ENCODE measurements around the gene ANO8. TPM values are rescaled to one million over a fixed set of nuclear protein-coding genes. Genes with fewer than 3 reads are reported as not detected.
A peak's percentile ranks its signal among the peaks of the same experiment; 100 is the strongest.

ANO8 gene
- total and polyA plus RNA-seq, 2 of the 13 experiments (the other 11 are each of a cell fraction or from before 2014, with no cell fraction given) = 1.8 to 3.5 TPM

DNA sequence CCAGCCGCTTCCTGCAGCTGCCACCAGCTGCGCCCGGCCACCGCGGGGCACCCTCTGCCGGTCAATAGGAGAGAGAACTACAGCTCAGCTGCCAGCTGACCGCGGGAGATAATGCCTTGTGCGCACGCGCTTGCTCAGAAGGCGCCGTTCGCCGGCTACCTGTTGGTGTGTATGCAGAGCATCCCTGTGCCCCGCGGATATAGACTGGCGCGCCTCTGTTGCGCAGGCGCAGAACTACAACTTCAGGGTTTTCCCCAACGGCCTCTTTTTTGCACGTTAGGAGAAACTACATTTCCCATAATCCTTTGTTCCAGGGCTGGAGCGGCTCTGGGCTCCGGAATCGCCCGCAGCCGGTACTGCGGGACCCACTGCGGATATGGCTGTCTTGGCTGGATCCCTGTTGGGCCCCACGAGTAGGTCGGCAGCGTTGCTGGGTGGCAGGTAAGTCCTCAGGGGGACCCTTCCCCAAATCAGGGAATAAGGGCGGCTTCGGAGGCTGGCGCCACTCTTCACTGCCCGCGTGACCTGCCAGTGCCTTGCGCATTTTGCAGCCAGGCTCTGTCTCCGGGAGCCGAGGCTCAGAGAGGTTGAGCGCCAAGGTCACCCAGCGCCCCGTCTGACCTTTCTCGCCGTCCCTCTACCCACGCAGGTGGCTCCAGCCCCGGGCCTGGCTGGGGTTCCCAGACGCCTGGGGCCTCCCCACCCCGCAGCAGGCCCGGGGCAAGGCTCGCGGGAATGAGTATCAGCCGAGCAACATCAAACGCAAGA, 29.0 kb downstream of the ANO8 start, which contains the start of gene MRPL34 (continued):
- TF ChIP-seq ARHGAP35 (CRISPR knock-in tag; IDR thresholded peaks at IDR 0.05; ENCODE audit: borderline replicate concordance) (no peak), TAF1 (CRISPR knock-in tag; IDR thresholded peaks at IDR 0.05) (peak; percentile 72; the same call in 1 of the 2 replicates), SOX6 (IDR thresholded peaks at IDR 0.05) (no peak), SOX6 (CRISPR knock-in tag; IDR thresholded peaks at IDR 0.05) (peak; percentile 35; the same call in 1 of the 2 replicates), ZBTB38 (CRISPR knock-in tag; IDR thresholded peaks at IDR 0.05) (peak; percentile 61; the same call in 1 of the 2 replicates), ZMAT3 (CRISPR knock-in tag; conservative IDR thresholded peaks at IDR 0.05) (no peak), ZNF274 (CRISPR knock-in tag; IDR thresholded peaks at IDR 0.05) (no peak; the same call in 1 of the 2 replicates), FOSL2 (CRISPR knock-in tag; IDR thresholded peaks at IDR 0.05) (peak; percentile 46; the same call in 1 of the 2 replicates), TARDBP (CRISPR knock-in tag; IDR thresholded peaks at IDR 0.05) (peak; percentile 74), ZNF232 (CRISPR knock-in tag; IDR thresholded peaks at IDR 0.05; ENCODE audit: borderline replicate concordance) (peak; percentile 47; the same call in 1 of the 2 replicates), HOXA5 (CRISPR knock-in tag; IDR thresholded peaks at IDR 0.05) (peak; percentile 33; the same call in 1 of the 2 replicates), ZNF143 (CRISPR knock-in tag; IDR thresholded peaks at IDR 0.05) (peak; percentile 92), ZFP62 (CRISPR knock-in tag; IDR thresholded peaks at IDR 0.05) (0 out of 2 replicates have a peak, but pooled peaks have one; percentile 73), HNRNPH1 (optimal IDR thresholded peaks at IDR 0.05; ENCODE audit: low read depth, low read length) (no peak)
- TF ChIP-seq, protein P1, sequence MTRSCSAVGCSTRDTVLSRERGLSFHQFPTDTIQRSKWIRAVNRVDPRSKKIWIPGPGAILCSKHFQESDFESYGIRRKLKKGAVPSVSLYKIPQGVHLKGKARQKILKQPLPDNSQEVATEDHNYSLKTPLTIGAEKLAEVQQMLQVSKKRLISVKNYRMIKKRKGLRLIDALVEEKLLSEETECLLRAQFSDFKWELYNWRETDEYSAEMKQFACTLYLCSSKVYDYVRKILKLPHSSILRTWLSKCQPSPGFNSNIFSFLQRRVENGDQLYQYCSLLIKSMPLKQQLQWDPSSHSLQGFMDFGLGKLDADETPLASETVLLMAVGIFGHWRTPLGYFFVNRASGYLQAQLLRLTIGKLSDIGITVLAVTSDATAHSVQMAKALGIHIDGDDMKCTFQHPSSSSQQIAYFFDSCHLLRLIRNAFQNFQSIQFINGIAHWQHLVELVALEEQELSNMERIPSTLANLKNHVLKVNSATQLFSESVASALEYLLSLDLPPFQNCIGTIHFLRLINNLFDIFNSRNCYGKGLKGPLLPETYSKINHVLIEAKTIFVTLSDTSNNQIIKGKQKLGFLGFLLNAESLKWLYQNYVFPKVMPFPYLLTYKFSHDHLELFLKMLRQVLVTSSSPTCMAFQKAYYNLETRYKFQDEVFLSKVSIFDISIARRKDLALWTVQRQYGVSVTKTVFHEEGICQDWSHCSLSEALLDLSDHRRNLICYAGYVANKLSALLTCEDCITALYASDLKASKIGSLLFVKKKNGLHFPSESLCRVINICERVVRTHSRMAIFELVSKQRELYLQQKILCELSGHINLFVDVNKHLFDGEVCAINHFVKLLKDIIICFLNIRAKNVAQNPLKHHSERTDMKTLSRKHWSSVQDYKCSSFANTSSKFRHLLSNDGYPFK (CRISPR knock-in tag; IDR thresholded peaks at IDR 0.05; ENCODE audit: borderline replicate concordance) = peak; percentile 51; the same call in 1 of the 2 replicates
- TF ChIP-seq, protein P2, sequence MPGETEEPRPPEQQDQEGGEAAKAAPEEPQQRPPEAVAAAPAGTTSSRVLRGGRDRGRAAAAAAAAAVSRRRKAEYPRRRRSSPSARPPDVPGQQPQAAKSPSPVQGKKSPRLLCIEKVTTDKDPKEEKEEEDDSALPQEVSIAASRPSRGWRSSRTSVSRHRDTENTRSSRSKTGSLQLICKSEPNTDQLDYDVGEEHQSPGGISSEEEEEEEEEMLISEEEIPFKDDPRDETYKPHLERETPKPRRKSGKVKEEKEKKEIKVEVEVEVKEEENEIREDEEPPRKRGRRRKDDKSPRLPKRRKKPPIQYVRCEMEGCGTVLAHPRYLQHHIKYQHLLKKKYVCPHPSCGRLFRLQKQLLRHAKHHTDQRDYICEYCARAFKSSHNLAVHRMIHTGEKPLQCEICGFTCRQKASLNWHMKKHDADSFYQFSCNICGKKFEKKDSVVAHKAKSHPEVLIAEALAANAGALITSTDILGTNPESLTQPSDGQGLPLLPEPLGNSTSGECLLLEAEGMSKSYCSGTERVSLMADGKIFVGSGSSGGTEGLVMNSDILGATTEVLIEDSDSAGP (CRISPR knock-in tag; IDR thresholded peaks at IDR 0.05; ENCODE audit: borderline replicate concordance) = peak; percentile 86; the same call in 1 of the 2 replicates
- TF ChIP-seq, protein P3, sequence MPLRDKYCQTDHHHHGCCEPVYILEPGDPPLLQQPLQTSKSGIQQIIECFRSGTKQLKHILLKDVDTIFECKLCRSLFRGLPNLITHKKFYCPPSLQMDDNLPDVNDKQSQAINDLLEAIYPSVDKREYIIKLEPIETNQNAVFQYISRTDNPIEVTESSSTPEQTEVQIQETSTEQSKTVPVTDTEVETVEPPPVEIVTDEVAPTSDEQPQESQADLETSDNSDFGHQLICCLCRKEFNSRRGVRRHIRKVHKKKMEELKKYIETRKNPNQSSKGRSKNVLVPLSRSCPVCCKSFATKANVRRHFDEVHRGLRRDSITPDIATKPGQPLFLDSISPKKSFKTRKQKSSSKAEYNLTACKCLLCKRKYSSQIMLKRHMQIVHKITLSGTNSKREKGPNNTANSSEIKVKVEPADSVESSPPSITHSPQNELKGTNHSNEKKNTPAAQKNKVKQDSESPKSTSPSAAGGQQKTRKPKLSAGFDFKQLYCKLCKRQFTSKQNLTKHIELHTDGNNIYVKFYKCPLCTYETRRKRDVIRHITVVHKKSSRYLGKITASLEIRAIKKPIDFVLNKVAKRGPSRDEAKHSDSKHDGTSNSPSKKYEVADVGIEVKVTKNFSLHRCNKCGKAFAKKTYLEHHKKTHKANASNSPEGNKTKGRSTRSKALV (CRISPR knock-in tag; IDR thresholded peaks at IDR 0.05) = peak; percentile 59
- TF ChIP-seq, protein P4, sequence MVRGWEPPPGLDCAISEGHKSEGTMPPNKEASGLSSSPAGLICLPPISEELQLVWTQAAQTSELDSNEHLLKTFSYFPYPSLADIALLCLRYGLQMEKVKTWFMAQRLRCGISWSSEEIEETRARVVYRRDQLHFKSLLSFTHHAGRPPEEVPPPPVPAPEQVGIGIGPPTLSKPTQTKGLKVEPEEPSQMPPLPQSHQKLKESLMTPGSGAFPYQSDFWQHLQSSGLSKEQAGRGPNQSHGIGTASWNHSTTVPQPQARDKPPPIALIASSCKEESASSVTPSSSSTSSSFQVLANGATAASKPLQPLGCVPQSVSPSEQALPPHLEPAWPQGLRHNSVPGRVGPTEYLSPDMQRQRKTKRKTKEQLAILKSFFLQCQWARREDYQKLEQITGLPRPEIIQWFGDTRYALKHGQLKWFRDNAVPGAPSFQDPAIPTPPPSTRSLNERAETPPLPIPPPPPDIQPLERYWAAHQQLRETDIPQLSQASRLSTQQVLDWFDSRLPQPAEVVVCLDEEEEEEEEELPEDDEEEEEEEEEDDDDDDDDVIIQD (CRISPR knock-in tag; IDR thresholded peaks at IDR 0.05; ENCODE audit: low read depth) = no peak
- TF ChIP-seq, protein P5, sequence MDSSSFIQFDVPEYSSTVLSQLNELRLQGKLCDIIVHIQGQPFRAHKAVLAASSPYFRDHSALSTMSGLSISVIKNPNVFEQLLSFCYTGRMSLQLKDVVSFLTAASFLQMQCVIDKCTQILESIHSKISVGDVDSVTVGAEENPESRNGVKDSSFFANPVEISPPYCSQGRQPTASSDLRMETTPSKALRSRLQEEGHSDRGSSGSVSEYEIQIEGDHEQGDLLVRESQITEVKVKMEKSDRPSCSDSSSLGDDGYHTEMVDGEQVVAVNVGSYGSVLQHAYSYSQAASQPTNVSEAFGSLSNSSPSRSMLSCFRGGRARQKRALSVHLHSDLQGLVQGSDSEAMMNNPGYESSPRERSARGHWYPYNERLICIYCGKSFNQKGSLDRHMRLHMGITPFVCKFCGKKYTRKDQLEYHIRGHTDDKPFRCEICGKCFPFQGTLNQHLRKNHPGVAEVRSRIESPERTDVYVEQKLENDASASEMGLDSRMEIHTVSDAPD (CRISPR knock-in tag; IDR thresholded peaks at IDR 0.05) = peak; percentile 68; the same call in 1 of the 2 replicates
